ENCODE measurements around the gene WIPF1.

The WIPF1 gene, protein sequence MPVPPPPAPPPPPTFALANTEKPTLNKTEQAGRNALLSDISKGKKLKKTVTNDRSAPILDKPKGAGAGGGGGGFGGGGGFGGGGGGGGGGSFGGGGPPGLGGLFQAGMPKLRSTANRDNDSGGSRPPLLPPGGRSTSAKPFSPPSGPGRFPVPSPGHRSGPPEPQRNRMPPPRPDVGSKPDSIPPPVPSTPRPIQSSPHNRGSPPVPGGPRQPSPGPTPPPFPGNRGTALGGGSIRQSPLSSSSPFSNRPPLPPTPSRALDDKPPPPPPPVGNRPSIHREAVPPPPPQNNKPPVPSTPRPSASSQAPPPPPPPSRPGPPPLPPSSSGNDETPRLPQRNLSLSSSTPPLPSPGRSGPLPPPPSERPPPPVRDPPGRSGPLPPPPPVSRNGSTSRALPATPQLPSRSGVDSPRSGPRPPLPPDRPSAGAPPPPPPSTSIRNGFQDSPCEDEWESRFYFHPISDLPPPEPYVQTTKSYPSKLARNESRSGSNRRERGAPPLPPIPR

DNA sequence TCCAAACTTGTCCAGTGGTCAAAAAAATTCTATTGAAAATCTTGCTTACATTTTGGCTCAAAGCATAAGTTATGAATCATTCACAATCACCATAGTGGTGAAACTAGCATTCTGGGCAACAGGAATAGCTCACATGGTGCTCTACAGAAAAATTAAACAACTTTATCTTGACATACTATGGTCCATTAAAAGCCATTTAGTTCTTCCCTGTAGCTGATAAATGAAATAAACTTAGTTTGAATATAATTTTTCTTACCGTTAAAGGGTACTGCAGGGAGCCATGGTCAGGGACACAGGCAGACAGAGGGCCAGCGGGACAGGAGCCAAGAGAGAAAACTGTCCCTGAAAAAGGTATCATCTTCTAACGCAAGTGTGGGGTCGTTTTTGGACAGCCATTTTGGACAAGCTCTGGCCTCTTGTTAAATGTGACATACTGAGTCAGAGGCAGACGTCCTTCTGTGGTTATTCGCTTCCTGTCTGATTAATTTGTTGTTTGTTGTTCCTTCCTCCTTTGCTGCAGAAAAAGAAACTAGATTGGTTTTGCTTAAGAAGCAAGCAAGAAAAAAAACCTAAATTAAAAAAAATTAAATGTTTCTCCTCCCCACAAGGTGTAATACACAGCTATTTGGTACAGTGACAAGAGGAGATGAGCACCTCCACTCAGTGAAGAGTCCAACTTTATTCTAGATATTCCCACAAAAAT, at the start of gene WIPF1:
Gene WIPF1, minus strand, starts transcription at position 460 of the 703 bp plus-strand sequence. CDS start 12,231 bp downstream, outside the sequence.
- no peak for DNase-seq (ENCODE audit: extremely low read depth in 1 of 2, low read depth in 1 of 2)

DNA sequence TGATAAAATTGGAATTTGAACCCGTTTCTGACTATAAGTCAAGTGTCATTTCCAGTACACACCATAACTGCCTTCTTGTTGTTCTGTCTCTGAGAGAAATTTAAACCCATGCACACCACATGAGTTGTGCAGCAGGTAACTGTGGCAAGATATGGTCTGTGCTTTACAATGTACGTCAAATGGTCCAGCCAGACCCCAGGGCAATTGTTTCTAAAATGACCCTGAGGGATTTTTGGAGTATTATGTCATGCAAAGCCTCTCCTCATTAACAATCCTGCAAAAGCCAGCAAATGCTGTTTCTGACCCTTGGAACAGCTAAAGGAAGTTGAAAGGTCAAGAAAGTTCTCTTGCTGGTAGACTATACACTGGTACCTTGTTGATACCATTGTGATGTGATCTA, 47.7 kb upstream of the WIPF1 start:
- no peak for DNase-seq (ENCODE audit: extremely low read depth in 1 of 2, low read depth in 1 of 2)

DNA sequence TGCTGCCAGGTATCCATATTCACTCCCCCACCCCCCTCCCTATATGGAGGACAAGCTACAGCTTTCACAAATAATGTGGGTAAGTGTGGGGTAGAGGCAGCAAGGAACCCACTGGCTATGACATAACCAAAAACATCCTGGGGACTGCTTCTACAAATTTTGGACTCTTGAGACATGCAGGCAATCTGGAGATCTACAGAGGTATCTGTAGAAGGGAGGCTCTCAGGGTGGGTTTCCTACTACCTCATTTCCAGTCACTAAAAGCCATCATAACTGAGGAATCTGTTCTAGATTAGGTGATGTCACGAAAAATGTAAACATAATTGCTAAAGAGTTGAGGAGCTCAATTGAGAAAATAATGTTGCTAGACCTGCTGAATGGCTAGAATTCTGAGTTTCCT, 46.8 kb upstream of the WIPF1 start:
- no peak for DNase-seq (ENCODE audit: extremely low read depth in 1 of 2, low read depth in 1 of 2)

DNA sequence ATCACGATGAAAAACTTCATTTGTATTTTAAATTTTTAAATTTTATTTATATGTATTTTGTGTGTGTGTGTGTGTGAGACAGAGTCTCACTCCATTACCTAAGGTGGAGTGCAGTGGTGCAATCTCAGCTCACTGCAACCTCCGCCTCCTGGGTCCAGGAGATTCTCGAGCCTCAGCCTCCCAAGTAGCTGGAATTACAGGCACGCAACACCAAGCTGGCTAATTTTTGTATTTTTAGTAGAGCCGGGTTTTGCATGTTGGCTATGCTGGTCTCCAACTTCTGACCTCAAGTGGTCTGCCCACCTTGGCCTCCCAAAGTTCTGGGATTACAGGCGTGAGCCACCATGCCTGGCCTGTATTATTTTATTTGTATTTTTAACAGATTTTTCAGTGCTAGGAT, 45.8 kb upstream of the WIPF1 start:
- DNase-seq (ENCODE audit: extremely low read depth in 1 of 2, low read depth in 1 of 2): no peak

DNA sequence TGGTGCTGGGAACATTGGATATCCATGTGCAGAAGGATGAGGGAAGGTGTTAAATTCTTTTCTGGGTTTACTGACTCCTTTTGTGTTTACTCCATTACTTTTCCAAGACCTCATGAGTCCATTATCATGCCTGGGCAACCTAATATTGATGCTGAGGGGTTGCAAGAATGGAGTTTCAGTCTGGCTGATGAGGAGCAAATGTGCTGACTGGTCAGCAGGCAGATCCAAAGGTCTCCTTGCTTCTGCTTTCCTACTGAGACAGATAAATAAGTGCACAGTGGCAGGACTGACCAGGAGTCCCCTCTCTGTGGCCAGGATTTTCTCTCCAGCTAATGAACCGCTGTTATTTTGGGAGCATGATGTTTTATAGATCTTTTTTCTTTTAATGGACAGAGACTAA, 43.6 kb upstream of the WIPF1 start:
- no peak for DNase-seq (ENCODE audit: extremely low read depth in 1 of 2, low read depth in 1 of 2)

DNA sequence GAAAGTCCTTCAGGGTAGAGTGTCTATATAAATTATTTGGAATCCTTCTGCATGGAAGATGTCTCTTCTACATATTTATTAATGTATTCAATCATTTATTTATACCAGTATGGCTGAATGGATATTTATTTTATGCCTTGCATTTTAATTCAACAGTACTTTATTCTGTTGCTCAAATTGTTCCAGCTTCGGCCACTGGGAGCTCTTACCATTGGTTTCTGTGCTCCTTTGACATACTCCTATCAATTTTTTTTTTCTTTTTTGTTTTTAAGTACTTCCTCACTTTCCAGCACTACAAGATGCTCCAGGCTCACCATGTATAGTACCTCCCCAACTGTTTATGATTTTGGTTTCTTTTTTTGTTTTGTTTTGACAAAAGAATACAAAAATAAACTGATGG, 39.4 kb upstream of the WIPF1 start:
- no peak for DNase-seq (ENCODE audit: extremely low read depth in 1 of 2, low read depth in 1 of 2)

DNA sequence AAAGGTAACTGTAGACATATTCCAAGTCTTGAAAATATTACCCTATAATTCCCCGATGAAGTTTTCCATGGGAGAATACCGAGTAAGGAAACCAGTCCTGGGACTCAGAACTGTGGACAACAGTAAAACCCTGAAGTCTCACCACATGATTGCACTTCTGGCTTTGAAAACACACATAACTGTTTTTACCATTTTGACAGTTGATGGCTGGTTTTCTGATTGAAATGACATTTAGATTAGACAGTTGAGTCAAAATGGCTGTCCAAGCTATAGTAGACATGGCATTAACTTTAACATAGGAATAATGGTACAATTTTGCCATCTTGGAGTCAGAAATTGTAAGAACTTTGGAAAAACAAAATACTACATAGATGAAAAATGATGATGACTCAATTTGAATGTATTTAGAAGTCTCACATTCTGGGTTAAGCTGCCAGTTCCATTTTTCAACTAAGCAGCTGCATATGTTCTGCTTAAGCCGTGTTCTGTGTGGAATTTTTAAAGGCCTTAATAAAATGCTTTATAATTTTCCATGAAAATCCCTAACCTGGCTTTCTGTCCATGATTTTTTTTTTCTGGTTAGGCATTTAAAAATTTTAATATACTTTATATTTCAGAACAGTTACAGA, 38.3 kb upstream of the WIPF1 start:
- no peak for DNase-seq (ENCODE audit: extremely low read depth in 1 of 2, low read depth in 1 of 2)

DNA sequence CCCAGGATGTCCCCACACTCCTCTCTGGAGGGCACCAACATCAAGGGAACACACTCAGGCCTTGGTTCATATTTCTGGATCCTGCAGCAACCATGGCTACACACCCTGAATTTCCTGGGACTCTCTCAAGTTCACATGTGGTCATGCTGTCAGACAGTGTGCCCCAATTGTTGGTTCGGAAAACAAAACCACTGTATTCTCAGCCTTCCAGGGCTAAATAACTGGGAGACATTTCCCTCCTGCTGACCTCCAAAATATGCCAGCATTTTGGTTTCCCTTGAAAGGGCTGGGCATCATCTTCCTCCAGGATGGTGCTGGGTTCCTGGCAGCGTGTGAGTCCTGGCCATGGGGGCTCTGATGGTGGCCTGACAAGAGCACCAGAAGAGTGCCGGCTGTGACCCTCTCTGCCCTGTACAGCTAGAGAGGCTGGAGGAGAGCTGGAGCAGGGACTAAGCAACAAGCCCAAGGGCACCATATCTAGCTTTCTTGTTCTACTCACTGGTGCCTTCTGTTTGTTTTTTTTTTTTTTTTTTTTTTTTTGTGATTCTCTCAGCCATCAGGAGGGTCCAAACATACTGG, 37.5 kb upstream of the WIPF1 start:
- DNase-seq (ENCODE audit: extremely low read depth in 1 of 2, low read depth in 1 of 2): no peak

DNA sequence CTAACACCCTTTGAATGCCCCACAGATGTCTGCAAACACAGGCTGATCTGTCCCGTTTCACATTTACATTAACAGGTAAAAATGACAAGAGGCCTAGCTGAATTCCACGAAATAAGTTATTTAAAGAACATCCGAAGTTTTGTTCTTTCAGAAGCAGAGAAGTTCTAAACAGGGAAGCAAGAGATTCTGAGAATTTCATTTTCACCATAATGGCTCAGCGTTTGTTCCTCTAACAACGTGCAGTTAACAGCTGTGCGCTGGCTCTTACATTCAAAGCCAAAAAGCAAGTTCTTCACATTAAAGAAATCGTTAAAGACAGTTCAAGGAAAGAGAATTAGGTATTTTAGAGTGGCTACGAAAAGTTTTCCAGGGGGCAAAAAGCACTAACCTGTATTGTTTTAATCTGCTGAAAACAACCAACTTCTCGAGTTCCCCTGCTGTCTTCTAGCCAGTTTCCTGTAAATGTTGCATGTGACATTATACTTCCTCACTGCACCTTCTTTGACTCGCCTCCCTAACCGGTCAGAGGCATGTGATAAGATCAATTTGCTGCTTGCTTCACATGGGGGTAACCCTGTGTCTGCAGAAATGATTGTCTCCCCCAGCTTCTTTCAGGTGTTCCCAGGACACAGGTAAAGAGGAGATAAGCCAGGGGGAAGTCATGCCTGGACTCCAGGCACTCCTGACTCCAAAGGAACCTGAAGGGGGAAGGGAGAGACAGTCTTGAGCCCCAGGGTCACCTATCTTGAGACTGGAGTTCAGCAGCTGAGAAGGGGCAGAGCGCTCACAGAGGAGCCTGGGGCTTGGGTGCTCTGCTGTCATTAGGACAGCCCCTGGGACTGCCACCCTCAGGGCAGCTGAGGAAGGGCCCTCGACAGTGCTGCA, 36.8 kb upstream of the WIPF1 start:
- peak in 1 of 2 donors; percentile 25 for DNase-seq (ENCODE audit: extremely low read depth in 1 of 2, low read depth in 1 of 2)

DNA sequence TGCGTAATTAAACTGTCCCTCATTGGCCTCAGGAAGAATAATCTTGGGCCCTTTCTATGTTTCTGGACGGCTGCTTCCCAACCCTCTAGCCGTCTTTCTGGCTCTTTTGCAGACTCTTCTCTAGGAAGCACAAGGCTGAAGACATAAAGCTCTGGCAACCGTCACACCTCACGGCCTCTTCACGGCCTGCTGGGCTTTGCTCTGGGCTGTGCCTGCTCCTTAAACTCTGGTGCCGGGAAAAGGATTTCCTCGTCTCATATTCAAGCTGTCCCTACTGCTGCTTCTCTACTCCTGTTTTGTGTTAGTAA, 36.0 kb upstream of the WIPF1 start:
- DNase-seq (ENCODE audit: extremely low read depth in 1 of 2, low read depth in 1 of 2): no peak

DNA sequence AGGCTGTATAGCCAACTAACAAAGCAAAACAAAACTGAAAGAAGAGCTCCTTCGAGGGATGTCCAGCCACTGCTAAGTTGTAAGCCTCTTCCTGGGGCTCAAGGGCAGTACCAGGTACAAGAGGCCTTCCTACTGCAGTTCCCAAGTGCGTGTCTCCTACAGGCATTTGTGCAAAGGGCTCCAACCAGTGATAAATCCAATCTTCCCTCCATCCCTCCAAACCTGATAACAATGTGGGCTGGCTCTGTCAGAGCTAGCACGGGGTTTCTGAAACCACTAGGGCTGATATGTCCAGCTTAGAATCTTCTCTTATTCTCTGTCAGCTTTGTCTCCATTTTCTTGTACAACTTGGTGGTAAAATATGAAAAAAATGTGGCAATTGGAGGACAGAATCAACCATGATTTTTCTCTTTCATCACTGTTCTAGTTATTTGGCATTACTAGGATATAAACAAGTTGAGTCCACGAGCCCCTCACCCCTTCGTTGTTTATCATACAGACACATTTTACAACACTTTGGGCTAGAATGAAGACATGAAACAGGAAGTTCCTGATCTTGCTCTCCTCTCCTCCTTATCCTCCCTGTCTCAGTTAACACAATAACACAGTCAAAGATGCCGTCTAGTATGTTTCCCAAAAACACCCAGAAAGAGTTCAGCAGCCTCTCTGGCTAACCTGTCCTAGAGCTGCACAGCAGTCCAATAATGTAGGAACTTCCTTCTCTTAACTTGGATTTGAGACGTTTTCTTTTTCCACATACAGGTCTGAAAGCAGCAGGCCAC, 35.4 kb upstream of the WIPF1 start:
- no peak for DNase-seq (ENCODE audit: extremely low read depth in 1 of 2, low read depth in 1 of 2)

DNA sequence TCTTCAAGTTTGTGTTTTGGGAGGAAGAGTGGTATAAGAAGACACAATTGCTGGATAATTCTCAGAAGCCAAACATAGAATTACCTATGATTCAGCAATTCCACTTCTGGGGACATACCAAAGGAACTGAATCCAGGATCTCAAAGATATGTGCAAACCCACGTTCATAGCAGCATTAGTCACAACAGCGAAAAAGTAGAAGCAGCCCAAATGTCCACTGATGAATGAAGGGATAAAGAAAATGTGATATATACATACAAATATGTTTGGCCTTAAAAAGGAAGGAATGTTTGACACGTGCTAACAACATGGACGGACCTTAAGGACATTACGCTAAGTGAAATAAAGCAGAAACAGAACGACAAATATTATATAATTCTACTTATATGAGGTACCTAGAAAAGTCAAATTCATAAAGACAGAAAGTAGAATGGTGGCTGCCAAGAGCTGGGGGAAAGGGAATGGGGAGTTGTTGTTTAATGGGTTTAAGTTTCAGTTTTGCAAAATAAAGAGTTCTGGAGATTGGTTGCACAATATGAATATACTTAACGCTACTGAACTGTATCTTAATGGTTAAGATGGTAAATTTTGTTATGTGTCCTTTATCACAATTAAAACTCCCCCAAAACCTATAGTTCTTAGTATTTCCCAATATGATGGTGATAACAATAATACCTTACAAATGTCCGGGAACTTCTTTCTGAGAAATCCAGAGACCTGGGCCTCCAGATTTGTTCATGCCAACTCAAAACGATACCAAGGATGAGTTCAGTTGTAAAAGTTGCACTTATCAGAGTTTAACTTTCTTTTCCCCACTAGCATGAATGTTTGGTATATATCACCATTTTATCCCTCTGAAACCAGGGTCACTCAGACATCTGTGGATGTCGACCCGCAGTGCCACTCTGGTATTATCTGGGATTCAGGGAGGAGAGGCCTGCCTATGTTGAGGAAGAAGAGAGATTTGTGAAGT, 33.7 kb upstream of the WIPF1 start:
- DNase-seq (ENCODE audit: extremely low read depth in 1 of 2, low read depth in 1 of 2): no peak

DNA sequence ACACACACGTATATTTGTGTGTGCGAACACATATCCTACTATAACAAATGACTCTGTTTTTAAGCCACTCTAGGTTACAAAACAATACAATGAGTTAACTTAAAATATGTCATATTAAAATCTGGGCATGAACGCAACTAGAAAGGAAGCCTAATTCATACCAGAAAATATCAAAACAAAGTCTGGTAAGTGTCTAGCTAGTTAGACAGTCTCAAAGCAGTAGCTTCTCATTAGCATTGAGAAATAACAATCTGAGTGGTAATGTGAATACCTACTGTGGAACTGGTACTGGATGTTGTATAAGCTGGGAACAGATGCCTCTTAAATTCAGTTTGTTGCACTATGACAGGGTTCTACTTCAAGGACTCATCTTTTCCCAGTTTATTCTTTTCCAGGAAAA, 32.5 kb upstream of the WIPF1 start:
- DNase-seq (ENCODE audit: extremely low read depth in 1 of 2, low read depth in 1 of 2): no peak

DNA sequence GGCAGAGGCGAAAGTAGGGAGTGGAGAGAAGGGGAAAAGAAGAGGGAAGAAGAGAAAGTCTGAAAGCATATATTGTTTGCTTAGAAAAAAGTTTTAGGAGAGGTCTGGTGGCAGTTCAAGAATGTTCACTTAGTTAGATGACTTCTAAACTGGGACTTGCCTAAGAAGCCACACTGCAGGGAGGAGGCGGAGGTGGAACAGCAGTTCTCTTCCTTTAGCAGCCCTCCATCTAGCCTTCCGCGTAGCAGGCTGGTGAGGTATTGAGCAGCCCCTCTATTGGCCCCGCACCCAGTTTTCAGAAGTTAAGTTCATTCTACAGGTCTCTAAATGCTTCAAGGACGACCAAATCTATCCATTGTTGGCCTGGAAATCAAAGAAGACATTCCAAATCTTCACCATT, 31.9 kb upstream of the WIPF1 start:
- no peak for DNase-seq (ENCODE audit: extremely low read depth in 1 of 2, low read depth in 1 of 2)

DNA sequence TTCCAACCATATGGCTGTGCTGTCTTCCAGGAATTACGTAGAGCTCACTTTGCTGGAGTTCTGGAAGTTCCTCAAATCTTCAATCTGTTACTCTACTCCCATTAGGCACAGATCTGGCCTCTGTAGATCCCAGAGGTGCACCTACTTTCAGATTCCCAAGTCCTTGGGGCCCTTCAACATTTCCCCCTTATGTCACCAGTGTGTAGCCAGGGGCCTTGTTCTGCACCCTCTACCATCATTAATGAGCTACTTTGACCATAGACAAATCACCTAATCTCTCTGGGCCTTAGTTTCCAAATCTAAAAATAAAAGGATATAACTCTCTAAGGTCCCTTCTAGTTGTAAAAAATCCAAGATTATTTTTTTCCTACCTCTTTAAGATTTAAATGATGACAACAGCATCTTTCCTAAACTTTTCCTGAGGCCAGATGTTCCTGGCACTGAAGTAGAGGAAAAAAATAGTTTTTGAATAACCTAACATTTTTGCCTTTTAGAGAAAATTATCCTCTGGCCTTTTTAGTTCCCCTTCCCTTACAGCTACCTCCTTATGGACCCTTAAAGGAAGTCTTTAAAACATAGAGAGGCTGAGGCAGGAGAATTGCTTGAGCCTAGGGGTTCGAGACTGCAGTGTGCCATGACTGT, 31.0 kb upstream of the WIPF1 start:
- DNase-seq (ENCODE audit: extremely low read depth in 1 of 2, low read depth in 1 of 2): no peak

DNA sequence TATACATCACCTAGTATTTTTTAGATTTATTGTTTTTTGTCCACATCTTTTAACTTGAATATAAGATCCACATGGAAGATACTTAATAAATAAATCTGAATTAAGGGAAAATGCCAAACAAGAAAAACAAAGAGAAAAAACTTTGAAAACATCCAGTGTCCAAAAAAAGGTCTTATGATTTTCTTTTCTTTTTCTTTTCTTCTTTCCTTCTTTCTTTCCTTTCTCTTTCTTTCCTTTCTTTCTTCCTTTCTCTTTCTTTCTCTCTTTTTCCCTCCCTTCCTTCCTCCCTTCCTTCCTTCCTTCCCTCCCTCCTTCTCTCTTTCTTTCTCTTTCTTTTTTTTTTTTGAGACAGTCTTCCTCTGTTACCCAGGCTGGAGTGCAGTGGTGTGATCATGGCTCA, 29.6 kb upstream of the WIPF1 start:
- DNase-seq (ENCODE audit: extremely low read depth in 1 of 2, low read depth in 1 of 2): no peak

DNA sequence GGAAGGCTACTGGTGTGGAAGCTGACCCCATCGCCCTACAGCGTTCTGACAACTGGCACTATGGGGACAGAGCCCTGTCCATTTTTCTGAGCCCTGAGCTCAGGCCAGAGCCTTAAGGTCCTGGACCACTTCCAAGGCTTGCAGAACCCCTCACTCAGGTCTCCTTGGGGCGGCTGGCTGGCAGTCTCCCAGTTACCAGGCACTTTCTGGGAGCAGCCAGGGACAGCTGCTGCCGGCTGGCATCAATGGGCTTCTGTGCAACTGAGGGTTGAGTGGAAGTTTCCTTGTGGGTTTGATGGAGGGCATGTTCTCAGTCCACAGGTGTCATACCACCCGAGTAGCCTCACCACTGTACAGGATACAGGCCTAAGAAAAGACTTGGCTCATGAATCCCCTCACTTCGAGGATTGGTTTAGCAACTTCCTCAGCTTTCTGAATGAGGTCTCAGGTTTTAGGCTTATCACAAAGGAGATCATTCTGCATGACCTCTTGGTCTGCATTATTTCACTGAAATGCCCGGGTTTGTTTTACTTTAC, 27.4 kb upstream of the WIPF1 start:
- no peak for DNase-seq (ENCODE audit: extremely low read depth in 1 of 2, low read depth in 1 of 2)

DNA sequence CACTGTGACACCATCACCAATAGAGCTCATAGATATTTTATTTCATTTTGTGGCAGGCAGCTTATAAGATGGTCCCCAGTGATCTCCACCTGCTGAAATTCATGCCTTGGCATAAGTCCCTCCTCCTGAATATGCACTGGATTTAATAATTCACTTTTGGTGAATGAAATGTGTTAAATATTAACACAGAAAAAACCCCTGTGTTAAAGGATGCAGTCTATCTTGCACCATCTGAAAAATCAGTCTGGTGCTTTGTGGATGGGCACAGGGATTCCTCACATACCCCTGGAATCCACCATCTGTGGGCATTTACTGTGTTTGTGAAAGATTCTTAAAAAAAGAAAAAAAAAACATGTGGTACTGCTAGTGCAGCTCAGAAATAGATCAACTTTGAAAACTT, 26.1 kb upstream of the WIPF1 start:
- DNase-seq (ENCODE audit: extremely low read depth in 1 of 2, low read depth in 1 of 2): no peak

Measured in stimulated activated CD8-positive, alpha-beta memory T cell treated with anti-CD3 and anti-CD28 coated beads, Interleukin-7, amount 100 ng/mL, for 48 hours (primary cell).